ENCODE results near the gene MINK1. TPM values are rescaled to one million over a fixed set of nuclear protein-coding genes. Genes with fewer than 3 reads are reported as not detected.
"Not testable (repeated sequence)": the region's sequence is repeated elsewhere in the genome, so short reads cannot be mapped to it uniquely, and the experiment has no call there.

The MINK1 gene
- total RNA-seq, 2 donors from 2014 or later, result 44.0 to 45.0 TPM

GRCh38 chr17:4859816-4860625, 26.9 kb downstream of the MINK1 start:
- H3K4me1 ChIP-seq (ENCODE audit: control insufficient read depth in 1 of 2, low read depth in 2 of 2), result peaks cover 15 to 19% of the 10 kb centered on the region in 2 donors
- no peaks in the 10 kb centered on the region for H3K27me3 ChIP-seq (replicated peaks; ENCODE audit: insufficient read depth)
- no peaks in the 10 kb centered on the region for H3K36me3 ChIP-seq
- TF ChIP-seq CTCF (IDR thresholded peaks at IDR 0.05), result no peak
- H3K4me3 ChIP-seq, result no peak overlapping the region
- ATAC-seq (ENCODE audit: insufficient number of reproducible peaks, low FRiP score, low read depth) (no peak), DNase-seq (ENCODE audit: low spot score) (no peak)
- no peaks in the 10 kb centered on the region for H3K9me3 ChIP-seq
- no peak overlapping the region for H3K27ac ChIP-seq

- H3K4me1 ChIP-seq (ENCODE audit: control insufficient read depth in 1 of 2, low read depth in 2 of 2), result peaks cover 15 to 19% of the 10 kb centered on the region in 2 donors
- TF ChIP-seq CTCF (IDR thresholded peaks at IDR 0.05), result no peak
- H3K27me3 ChIP-seq (replicated peaks; ENCODE audit: insufficient read depth), result no peaks in the 10 kb centered on the region
- ATAC-seq (ENCODE audit: insufficient number of reproducible peaks, low FRiP score, low read depth) (no peak), DNase-seq (ENCODE audit: low spot score) (no peak)
- no peaks in the 10 kb centered on the region for H3K9me3 ChIP-seq
- no peaks in the 10 kb centered on the region for H3K36me3 ChIP-seq
- H3K4me3 ChIP-seq, result no peak overlapping the region
- no peak overlapping the region for H3K27ac ChIP-seq
Measured at GRCh38 chr17:4860651-4861050, 27.5 kb downstream of the MINK1 start.

- Histone ChIP-seq H3K4me1 (ENCODE audit: control insufficient read depth in 1 of 2, low read depth in 2 of 2) (peaks cover 15 to 19% of the 10 kb centered on the region in 2 donors), H3K36me3 (no peaks in the 10 kb centered on the region), H3K9me3 (no peaks in the 10 kb centered on the region), H3K4me3 (no peak overlapping the region), H3K27ac (no peak overlapping the region), H3K27me3 (replicated peaks; ENCODE audit: insufficient read depth) (no peaks in the 10 kb centered on the region)
- no peak for DNase-seq (ENCODE audit: low spot score)
- no peak for TF ChIP-seq CTCF (IDR thresholded peaks at IDR 0.05)
- no peak for ATAC-seq (ENCODE audit: insufficient number of reproducible peaks, low FRiP score, low read depth)
Measured at GRCh38 chr17:4861052-4861451, 27.9 kb downstream of the MINK1 start.

- no peak overlapping the region for H3K4me3 ChIP-seq
- no peak overlapping the region for H3K27ac ChIP-seq
- no peak for DNase-seq (ENCODE audit: low spot score)
Measured at GRCh38 chr17:4862720-4863119, 29.6 kb downstream of the MINK1 start.

GRCh38 chr17:4863321-4863720, 30.2 kb downstream of the MINK1 start:
- no peaks in the 10 kb centered on the region for H3K36me3 ChIP-seq
- no peaks in the 10 kb centered on the region for H3K9me3 ChIP-seq
- H3K4me1 ChIP-seq (ENCODE audit: control insufficient read depth in 1 of 2, low read depth in 2 of 2), result peaks cover 9% of the 10 kb centered on the region in 2 donors
- DNase-seq (ENCODE audit: low spot score), result no peak
- no peak for TF ChIP-seq CTCF (IDR thresholded peaks at IDR 0.05)
- ATAC-seq (ENCODE audit: insufficient number of reproducible peaks, low FRiP score, low read depth), result no peak
- H3K27ac ChIP-seq, result no peak overlapping the region
- no peaks in the 10 kb centered on the region for H3K27me3 ChIP-seq (replicated peaks; ENCODE audit: insufficient read depth)
- no peak overlapping the region for H3K4me3 ChIP-seq

More at GRCh38 chr17:4862720-4863119, 29.6 kb downstream of the MINK1 start:
- ATAC-seq (ENCODE audit: insufficient number of reproducible peaks, low FRiP score, low read depth), result no peak
- Histone ChIP-seq H3K9me3 (no peaks in the 10 kb centered on the region), H3K36me3 (no peaks in the 10 kb centered on the region), H3K4me1 (ENCODE audit: control insufficient read depth in 1 of 2, low read depth in 2 of 2) (peaks cover 14 to 15% of the 10 kb centered on the region in 2 donors), H3K27me3 (replicated peaks; ENCODE audit: insufficient read depth) (no peaks in the 10 kb centered on the region)
- TF ChIP-seq CTCF (IDR thresholded peaks at IDR 0.05), result no peak

GRCh38 chr17:4867535-4867934, 34.4 kb downstream of the MINK1 start:
- not testable (repeated sequence) for H3K36me3 ChIP-seq; ATAC-seq (ENCODE audit: insufficient number of reproducible peaks, low FRiP score, low read depth); H3K4me3 ChIP-seq; H3K27me3 ChIP-seq (replicated peaks; ENCODE audit: insufficient read depth); DNase-seq (ENCODE audit: low spot score); H3K4me1 ChIP-seq (ENCODE audit: control insufficient read depth in 1 of 2, low read depth in 2 of 2); H3K9me3 ChIP-seq; H3K27ac ChIP-seq

- not testable (repeated sequence) for H3K36me3 ChIP-seq; H3K27me3 ChIP-seq (replicated peaks; ENCODE audit: insufficient read depth); DNase-seq (ENCODE audit: low spot score); H3K27ac ChIP-seq; ATAC-seq (ENCODE audit: insufficient number of reproducible peaks, low FRiP score, low read depth); H3K9me3 ChIP-seq; H3K4me1 ChIP-seq (ENCODE audit: control insufficient read depth in 1 of 2, low read depth in 2 of 2); H3K4me3 ChIP-seq
Measured at GRCh38 chr17:4869058-4869998, 36.2 kb downstream of the MINK1 start.

All from thoracic aorta (tissue), 2 donors.